ENCODE measurements around the gene SARDH. TPM values are rescaled to one million over a fixed set of nuclear protein-coding genes. Genes with fewer than 3 reads are reported as not detected.

Gene SARDH
- total and polyA plus RNA-seq, 4 donors: 0.84 to 3.0 (median 2.0) TPM; not detected in 1

DNA sequence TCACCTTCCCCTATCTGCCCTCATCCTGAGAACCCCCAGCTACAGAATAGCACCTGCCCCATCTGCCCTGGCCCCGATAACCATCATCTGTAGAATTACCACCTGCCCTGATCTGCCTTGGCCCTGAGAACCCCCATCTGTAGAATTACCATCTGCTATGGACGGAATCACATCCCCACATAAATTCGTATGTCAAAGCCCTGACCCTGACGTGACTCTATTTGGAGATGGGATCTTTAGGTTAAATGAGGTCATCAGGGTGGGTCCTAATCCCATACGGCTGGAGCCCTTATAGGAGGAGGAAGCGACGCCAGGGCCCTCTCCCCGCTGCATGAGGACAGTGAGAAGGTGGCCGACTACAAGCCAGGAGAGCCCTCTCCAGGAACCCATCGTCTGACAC lies 32.6 kb downstream of the SARDH start:
- intact Hi-C loops (cut with DNase I): no loop called here
- WGBS, 2 donors: 86 to 88% methylated on average over 10 of the region's 10 CpGs
- H3K9me3 ChIP-seq (ENCODE audit: control insufficient read depth, low read length): no peaks in the 10 kb centered on the region
- peak; percentile 24 to 36 for DNase-seq
- no peak overlapping the region for H3K27ac ChIP-seq (ENCODE audit: low read depth in 1 of 2, low read length in 2 of 2)
- no peak overlapping the region for H3K4me3 ChIP-seq (ENCODE audit: low read length in 2 of 2)
- no peaks in the 10 kb centered on the region for H3K4me1 ChIP-seq (ENCODE audit: control insufficient read depth in 1 of 2, insufficient read depth in 2 of 2, low read length in 2 of 2)
- H3K27me3 ChIP-seq (ENCODE audit: control insufficient read depth in 1 of 2, insufficient read depth in 2 of 2, low read length in 1 of 2): no peaks in the 10 kb centered on the region
- ATAC-seq (ENCODE audit: low FRiP score): no peak
- no peaks in the 10 kb centered on the region for H3K36me3 ChIP-seq (ENCODE audit: control insufficient read depth in 1 of 2, insufficient read depth in 2 of 2, low read length in 1 of 2)

- Histone ChIP-seq H3K4me1 (ENCODE audit: control insufficient read depth in 1 of 2, insufficient read depth in 2 of 2, low read length in 2 of 2) (no peaks in the 10 kb centered on the region), H3K36me3 (ENCODE audit: control insufficient read depth in 1 of 2, insufficient read depth in 2 of 2, low read length in 1 of 2) (no peaks in the 10 kb centered on the region), H3K4me3 (ENCODE audit: low read length in 2 of 2) (no peak overlapping the region), H3K27ac (ENCODE audit: low read depth in 1 of 2, low read length in 2 of 2) (no peak overlapping the region), H3K9me3 (ENCODE audit: control insufficient read depth, low read length) (no peaks in the 10 kb centered on the region), H3K27me3 (ENCODE audit: control insufficient read depth in 1 of 2, insufficient read depth in 2 of 2, low read length in 1 of 2) (no peaks in the 10 kb centered on the region)
- peak; percentile 22 to 67 for DNase-seq
- WGBS, 2 donors: 91 to 92% methylated on average over 23 of the region's 23 CpGs
- ATAC-seq (ENCODE audit: low FRiP score): no peak
- intact Hi-C loops (cut with DNase I): no loop called here
Measured at GRCh38 chr9:133704711-133705181, 33.4 kb downstream of the SARDH start.

DNA sequence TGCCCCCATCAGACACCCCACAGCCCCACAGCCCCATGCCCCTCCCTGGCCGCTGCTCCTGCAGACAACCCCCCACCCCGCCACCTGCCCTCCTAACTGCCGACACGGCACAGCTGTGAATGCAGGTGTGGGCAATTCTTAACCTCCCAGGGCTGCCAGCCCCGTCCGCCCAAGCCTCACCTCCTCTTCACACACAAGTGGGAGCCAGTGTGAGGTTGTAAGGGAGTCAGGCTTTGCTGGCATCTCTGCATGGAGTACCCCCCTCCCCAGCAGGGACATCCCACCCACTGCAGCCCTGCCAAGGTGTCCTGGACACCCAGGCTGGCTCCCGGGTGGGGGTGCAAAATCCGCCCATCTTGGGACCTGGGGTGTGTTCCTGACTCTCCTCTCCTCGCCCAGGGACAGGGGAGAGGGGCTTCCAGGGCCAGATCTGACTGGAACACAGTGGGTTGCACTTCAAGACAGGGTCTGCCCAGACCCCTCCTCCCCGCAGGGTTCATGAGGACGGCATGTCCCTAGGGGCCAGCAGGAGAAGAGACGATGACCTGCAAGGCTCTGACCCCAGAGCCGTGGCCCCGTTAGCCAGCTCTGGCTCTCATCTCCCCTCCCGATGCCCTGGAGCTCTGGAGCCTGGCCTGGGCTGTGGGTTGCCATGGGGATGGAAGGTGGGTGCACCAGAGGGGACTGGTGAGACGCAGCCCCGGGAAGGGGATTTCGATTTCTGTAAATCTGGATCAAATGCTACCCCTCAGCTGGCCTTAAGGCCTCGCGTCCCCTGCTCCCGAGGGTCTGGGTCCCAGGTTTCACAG lies 34.4 kb downstream of the SARDH start:
- DNase-seq: peak; percentile 38 to 67
- H3K9me3 ChIP-seq (ENCODE audit: control insufficient read depth, low read length): no peaks in the 10 kb centered on the region

GRCh38 chr9:133702798-133703590 lies 35.2 kb downstream of the SARDH start:
- H3K27ac ChIP-seq (ENCODE audit: low read depth in 1 of 2, low read length in 2 of 2): no peak overlapping the region
- intact Hi-C loops (cut with DNase I): no loop called here
- no peaks in the 10 kb centered on the region for H3K4me1 ChIP-seq (ENCODE audit: control insufficient read depth in 1 of 2, insufficient read depth in 2 of 2, low read length in 2 of 2)
- no peaks in the 10 kb centered on the region for H3K9me3 ChIP-seq (ENCODE audit: control insufficient read depth, low read length)
- H3K27me3 ChIP-seq (ENCODE audit: control insufficient read depth in 1 of 2, insufficient read depth in 2 of 2, low read length in 1 of 2): no peaks in the 10 kb centered on the region
- H3K36me3 ChIP-seq (ENCODE audit: control insufficient read depth in 1 of 2, insufficient read depth in 2 of 2, low read length in 1 of 2): no peaks in the 10 kb centered on the region
- DNase-seq (peak; percentile 47 to 70), ATAC-seq (ENCODE audit: low FRiP score) (peak; percentile 33)
- 28 to 32% methylated on average over 38 to 39 of the region's 39 CpGs for WGBS, 2 donors
- no peak overlapping the region for H3K4me3 ChIP-seq (ENCODE audit: low read length in 2 of 2)

More for the DNA sequence above, 34.4 kb downstream of the SARDH start:
- Histone ChIP-seq H3K4me1 (ENCODE audit: control insufficient read depth in 1 of 2, insufficient read depth in 2 of 2, low read length in 2 of 2) (no peaks in the 10 kb centered on the region), H3K36me3 (ENCODE audit: control insufficient read depth in 1 of 2, insufficient read depth in 2 of 2, low read length in 1 of 2) (no peaks in the 10 kb centered on the region), H3K27ac (ENCODE audit: low read depth in 1 of 2, low read length in 2 of 2) (no peak overlapping the region), H3K4me3 (ENCODE audit: low read length in 2 of 2) (no peak overlapping the region), H3K27me3 (ENCODE audit: control insufficient read depth in 1 of 2, insufficient read depth in 2 of 2, low read length in 1 of 2) (no peaks in the 10 kb centered on the region)
- intact Hi-C loops (cut with DNase I): no loop called here
- no peak for ATAC-seq (ENCODE audit: low FRiP score)
- 84 to 86% methylated on average over 21 of the region's 21 CpGs for WGBS, 2 donors

DNA sequence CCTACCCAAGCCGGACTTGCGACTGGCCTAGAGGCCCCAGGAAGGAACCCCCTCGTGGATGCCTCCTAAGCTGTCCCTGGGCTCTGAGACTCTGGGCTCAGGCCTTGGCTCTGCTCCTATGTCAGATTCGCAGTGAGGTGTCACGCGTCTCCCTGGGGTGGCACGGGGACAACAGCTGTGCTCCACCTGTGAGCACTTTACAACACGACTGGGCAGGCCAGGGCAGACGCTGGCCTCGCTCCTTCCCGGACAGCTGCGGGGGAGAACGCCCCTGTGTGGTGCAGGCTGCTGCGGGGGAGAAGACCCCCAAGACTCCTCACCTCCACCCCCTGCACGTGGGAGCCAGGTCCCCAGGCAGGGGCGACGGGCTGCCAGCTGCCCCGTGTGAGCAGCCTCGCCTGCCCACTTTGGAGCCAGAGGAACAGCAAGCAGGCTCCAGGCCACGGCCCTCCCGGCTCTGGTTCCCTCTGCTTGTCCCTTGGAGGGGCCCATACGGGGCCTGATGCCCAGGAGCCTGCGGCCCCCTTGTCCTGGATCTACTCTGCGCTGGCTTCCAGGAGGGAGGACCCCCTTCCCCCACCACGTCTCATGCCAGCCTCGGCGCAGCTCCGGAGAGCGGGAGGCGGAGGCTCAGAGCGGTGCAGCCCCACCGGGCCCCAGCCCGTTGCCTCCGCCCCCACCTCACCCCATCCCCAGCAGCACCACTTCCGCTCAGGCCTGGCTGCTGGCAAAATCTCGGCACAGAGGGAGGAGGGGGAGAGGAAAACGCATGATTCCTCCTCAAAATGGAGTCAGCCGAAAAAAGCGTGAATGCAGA lies 36.0 kb downstream of the SARDH start:
- peak; percentile 54 to 74 for DNase-seq

GRCh38 chr9:133701321-133701980 lies 36.7 kb downstream of the SARDH start:
- intact Hi-C loops (cut with DNase I): no loop called here
- H3K27ac ChIP-seq (ENCODE audit: low read depth in 1 of 2, low read length in 2 of 2): no peak overlapping the region

More for the DNA sequence above, 36.0 kb downstream of the SARDH start:
- Histone ChIP-seq H3K4me1 (ENCODE audit: control insufficient read depth in 1 of 2, insufficient read depth in 2 of 2, low read length in 2 of 2) (no peaks in the 10 kb centered on the region), H3K4me3 (ENCODE audit: low read length in 2 of 2) (no peak overlapping the region), H3K9me3 (ENCODE audit: control insufficient read depth, low read length) (no peaks in the 10 kb centered on the region), H3K36me3 (ENCODE audit: control insufficient read depth in 1 of 2, insufficient read depth in 2 of 2, low read length in 1 of 2) (no peaks in the 10 kb centered on the region), H3K27ac (ENCODE audit: low read depth in 1 of 2, low read length in 2 of 2) (no peak overlapping the region), H3K27me3 (ENCODE audit: control insufficient read depth in 1 of 2, insufficient read depth in 2 of 2, low read length in 1 of 2) (no peaks in the 10 kb centered on the region)
- intact Hi-C loops (cut with DNase I): no loop called here
- WGBS, 2 donors: 34 to 43% methylated on average over 30 to 39 of the region's 39 CpGs
- ATAC-seq (ENCODE audit: low FRiP score): peak; percentile 21

DNA sequence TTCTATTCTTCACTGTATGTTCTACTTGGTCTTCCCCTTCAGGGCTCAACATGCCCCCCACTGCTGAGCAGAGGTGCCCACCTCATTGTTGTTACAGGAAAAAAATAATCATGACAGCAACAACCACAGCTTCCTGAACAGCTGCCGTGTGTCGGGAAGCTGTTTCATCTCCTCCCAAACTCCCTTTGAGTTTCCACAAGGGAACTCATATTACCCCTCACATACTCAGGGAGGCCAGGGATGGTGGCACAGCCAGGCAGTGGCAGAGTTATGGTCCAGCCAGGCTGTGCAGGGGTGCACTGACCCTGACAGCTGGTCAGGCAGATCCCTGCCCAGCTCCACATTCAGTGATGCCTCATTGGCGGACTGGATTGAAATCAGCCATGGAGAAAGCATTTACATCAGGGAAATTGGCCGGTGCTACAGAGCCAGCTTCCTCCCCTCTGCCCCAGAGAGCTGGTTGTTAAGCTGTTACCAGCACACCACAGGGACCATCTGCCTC lies 37.3 kb downstream of the SARDH start:
- DNase-seq (peak; percentile 10 to 35), ATAC-seq (ENCODE audit: low FRiP score) (no peak)
- Histone ChIP-seq H3K27ac (ENCODE audit: low read depth in 1 of 2, low read length in 2 of 2) (no peak overlapping the region), H3K27me3 (ENCODE audit: control insufficient read depth in 1 of 2, insufficient read depth in 2 of 2, low read length in 1 of 2) (no peaks in the 10 kb centered on the region), H3K9me3 (ENCODE audit: control insufficient read depth, low read length) (no peaks in the 10 kb centered on the region), H3K36me3 (ENCODE audit: control insufficient read depth in 1 of 2, insufficient read depth in 2 of 2, low read length in 1 of 2) (no peaks in the 10 kb centered on the region), H3K4me3 (ENCODE audit: low read length in 2 of 2) (no peak overlapping the region), H3K4me1 (ENCODE audit: control insufficient read depth in 1 of 2, insufficient read depth in 2 of 2, low read length in 2 of 2) (no peaks in the 10 kb centered on the region)
- intact Hi-C loops (cut with DNase I): no loop called here
- 89 to 91% methylated on average over 4 of the region's 4 CpGs for WGBS, 2 donors

More at GRCh38 chr9:133701321-133701980, 36.7 kb downstream of the SARDH start:
- Histone ChIP-seq H3K27me3 (ENCODE audit: control insufficient read depth in 1 of 2, insufficient read depth in 2 of 2, low read length in 1 of 2) (no peaks in the 10 kb centered on the region), H3K36me3 (ENCODE audit: control insufficient read depth in 1 of 2, insufficient read depth in 2 of 2, low read length in 1 of 2) (no peaks in the 10 kb centered on the region), H3K9me3 (ENCODE audit: control insufficient read depth, low read length) (no peaks in the 10 kb centered on the region), H3K4me1 (ENCODE audit: control insufficient read depth in 1 of 2, insufficient read depth in 2 of 2, low read length in 2 of 2) (no peaks in the 10 kb centered on the region), H3K4me3 (ENCODE audit: low read length in 2 of 2) (no peak overlapping the region)
- ATAC-seq (ENCODE audit: low FRiP score): no peak
- 84 to 90% methylated on average over 32 to 33 of the region's 33 CpGs for WGBS, 2 donors
- peak; percentile 38 to 73 for DNase-seq

DNA sequence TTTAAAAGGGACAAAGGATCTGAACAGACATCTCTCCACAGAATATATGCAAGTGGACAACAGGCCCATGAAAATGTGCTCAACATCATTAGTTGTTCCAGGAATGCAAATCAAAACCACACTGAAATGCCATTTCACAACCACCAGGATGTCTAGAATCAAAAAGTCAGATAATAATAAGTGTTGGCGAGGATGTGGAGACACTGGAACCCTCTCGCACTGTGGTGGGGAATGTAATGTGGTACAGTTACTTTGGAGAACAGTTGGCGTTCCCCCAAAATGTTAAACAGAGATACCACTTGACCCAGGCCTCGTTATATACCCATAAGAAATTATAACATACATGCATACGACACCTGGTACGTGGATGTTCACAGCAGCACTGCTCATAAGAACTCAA lies 38.6 kb downstream of the SARDH start:
- Histone ChIP-seq H3K27ac (ENCODE audit: low read depth in 1 of 2, low read length in 2 of 2) (no peak overlapping the region), H3K36me3 (ENCODE audit: control insufficient read depth in 1 of 2, insufficient read depth in 2 of 2, low read length in 1 of 2) (no peaks in the 10 kb centered on the region), H3K9me3 (ENCODE audit: control insufficient read depth, low read length) (no peaks in the 10 kb centered on the region), H3K4me1 (ENCODE audit: control insufficient read depth in 1 of 2, insufficient read depth in 2 of 2, low read length in 2 of 2) (no peaks in the 10 kb centered on the region), H3K27me3 (ENCODE audit: control insufficient read depth in 1 of 2, insufficient read depth in 2 of 2, low read length in 1 of 2) (no peaks in the 10 kb centered on the region), H3K4me3 (ENCODE audit: low read length in 2 of 2) (no peak overlapping the region)
- 95 to 96% methylated on average over 6 of the region's 6 CpGs for WGBS, 2 donors
- DNase-seq (no peak), ATAC-seq (ENCODE audit: low FRiP score) (no peak)
- intact Hi-C loops (cut with DNase I): no loop called here

All from aorta (tissue), 5 donors.